Neural progenitor cell (in vitro differentiated cells): ENCODE data around the gene SSC4D. TPM values are rescaled to one million over a fixed set of nuclear protein-coding genes. Genes with fewer than 3 reads are reported as not detected.
"Not testable (repeated sequence)": the region's sequence is repeated elsewhere in the genome, so short reads cannot be mapped to it uniquely, and the experiment has no call there.

Experiments
- DNase-seq: peaks from one replicate; pipeline ENCODE4 v3.0.0-alpha.2; 2016; ENCODE audit warnings: low spot score
- H2AFZ ChIP-seq: fragments of 200-600 bp; sonication (generic); replicated peaks from 2 replicates; pipeline ENCODE4 v1.6.1; 2016; ENCODE audit warnings: antibody characterized with exemption
- H3F3A ChIP-seq: fragments of 200-600 bp; sonication (generic); 2 replicates; pipeline ENCODE4 v1.6.1; 2016; ENCODE audit warnings: antibody characterized with exemption, low read depth
- H3K27ac ChIP-seq: fragments of 200-600 bp; sonication (generic); 2 replicates; pipeline ENCODE4 v1.5.1; 2016; ENCODE audit warnings: mild to moderate bottlenecking
- H3K27me3 ChIP-seq: fragments of 200-600 bp; sonication (generic); 2 replicates; pipeline ENCODE4 v1.6.1; 2016; ENCODE audit warnings: mild to moderate bottlenecking, moderate library complexity
- H3K36me3 ChIP-seq: fragments of 200-600 bp; sonication (generic); 2 replicates; pipeline ENCODE4 v1.5.1; 2016
- H3K4me1 ChIP-seq: fragments of 200-600 bp; sonication (generic); 2 replicates; pipeline ENCODE4 v1.6.1; 2016; ENCODE audit warnings: mixed run types
- H3K4me2 ChIP-seq: fragments of 200-600 bp; sonication (generic); 2 replicates; pipeline ENCODE4 v1.6.1; 2016
- H3K4me3 ChIP-seq: fragments of 200-600 bp; sonication (generic); 2 replicates; pipeline ENCODE4 v1.5.1; 2016
- H3K79me2 ChIP-seq: fragments of 200-600 bp; sonication (generic); 2 replicates; pipeline ENCODE4 v1.6.1; 2016; ENCODE audit warnings: low read depth
- H3K9ac ChIP-seq: fragments of 200-600 bp; sonication (generic); 2 replicates; pipeline ENCODE4 v1.6.1; 2016
- H3K9me3 ChIP-seq: fragments of 200-600 bp; sonication (generic); 2 replicates; pipeline ENCODE4 v1.5.1; 2016; ENCODE audit warnings: low read depth
- H4K20me1 ChIP-seq: fragments of 200-600 bp; sonication (generic); 2 replicates; pipeline ENCODE4 v1.6.1; 2016; ENCODE audit warnings: low read depth
- H3K27ac Mint-ChIP-seq: 3 replicates; pipeline ENCODE4 v1.8.0; 2021; ENCODE audit warnings: mixed read lengths
- H3K27me3 Mint-ChIP-seq: 2 replicates; pipeline ENCODE4 v1.8.0; 2022; ENCODE audit warnings: low read depth, mild to moderate bottlenecking, inconsistent platforms, moderate library complexity, mixed read lengths; ENCODE audit not compliant: insufficient read depth
- H3K36me3 Mint-ChIP-seq: 3 replicates; pipeline ENCODE4 v1.8.0; 2021; ENCODE audit warnings: mixed read lengths
- H3K4me1 Mint-ChIP-seq: 3 replicates; pipeline ENCODE4 v1.8.0; 2021; ENCODE audit warnings: mixed read lengths
- H3K4me3 Mint-ChIP-seq: 3 replicates; pipeline ENCODE4 v1.8.0; 2021; ENCODE audit warnings: mild to moderate bottlenecking, moderate library complexity, mixed read lengths
- H3K9me3 Mint-ChIP-seq: 3 replicates; pipeline ENCODE4 v1.8.0; 2020; ENCODE audit warnings: mixed read lengths
- EZH2phosphoT487 ChIP-seq: fragments of 200-600 bp; sonication (generic); IDR thresholded peaks from 2 replicates; pipeline ENCODE4 v1.6.1; 2017; ENCODE audit warnings: antibody characterized with exemption
- total RNA-seq: library from RNA; depleted of rRNA; stranded (reverse); fragments of >200 nt; gene quantifications from 2 replicates; pipeline ENCODE4 v1.2.3, GENCODE V29; 2015; ENCODE audit warnings: low replicate concordance
- TF ChIP-seq, protein P1 (sequence below): fragments of 200-600 bp; sonication (generic); IDR thresholded peaks from 2 replicates; pipeline ENCODE4 v1.5.1; 2017; ENCODE audit warnings: antibody characterized with exemption, mild to moderate bottlenecking

SSC4D gene
- 0.43 and 6.8 TPM in 2 replicates for total RNA-seq

- H3K9ac ChIP-seq, result no peak within 1 kb of the TSS
Measured at GRCh38 chr7:76409537-76409936, at the start of gene SSC4D. TSS of gene SSC4D (minus strand) at chr7:76409697. CDS start at chr7:76404439, 5,258 bp downstream.

GRCh38 chr7:76458504-76458903 lies 49.0 kb upstream of the SSC4D start:
- H4K20me1 ChIP-seq, H3K27ac Mint-ChIP-seq, H2AFZ ChIP-seq, H3K9me3 Mint-ChIP-seq, H3K36me3 ChIP-seq, H3K9ac ChIP-seq, H3K4me1 Mint-ChIP-seq, H3K79me2 ChIP-seq, H3K4me1 ChIP-seq, DNase-seq, H3K27ac ChIP-seq, H3F3A ChIP-seq, H3K36me3 Mint-ChIP-seq, H3K4me3 Mint-ChIP-seq, H3K27me3 ChIP-seq, H3K4me3 ChIP-seq, H3K4me2 ChIP-seq, H3K27me3 Mint-ChIP-seq, H3K9me3 ChIP-seq: not testable (repeated sequence)

More at GRCh38 chr7:76409537-76409936, at the start of gene SSC4D:
- Histone ChIP-seq H3K36me3 (no peaks in the 10 kb centered on the region), H4K20me1 (no peaks in the 10 kb centered on the region), H2AFZ (peak within 1 kb of the TSS; percentile 75), H3F3A (no peaks in the 10 kb centered on the region), H3K4me3 (peak within 1 kb of the TSS; percentile 33), H3K27ac (no peak within 1 kb of the TSS), H3K9me3 (no peaks in the 10 kb centered on the region), H3K79me2 (no peaks in the 10 kb centered on the region), H3K4me1 (peaks cover 15% of the 10 kb centered on the region), H3K27me3 (no peaks in the 10 kb centered on the region), H3K4me2 (peak within 1 kb of the TSS; percentile 65)
- Mint-ChIP-seq H3K27ac (peak within 1 kb of the TSS; percentile 26), H3K36me3 (no peaks in the 10 kb centered on the region), H3K9me3 (no peaks in the 10 kb centered on the region), H3K27me3 (peaks cover 4% of the 10 kb centered on the region), H3K4me3 (peak within 1 kb of the TSS; percentile 79), H3K4me1 (peaks cover 19% of the 10 kb centered on the region)
- DNase-seq, result peak; percentile 67
- TF ChIP-seq EZH2phosphoT487, result no peak
- TF ChIP-seq, protein P1, sequence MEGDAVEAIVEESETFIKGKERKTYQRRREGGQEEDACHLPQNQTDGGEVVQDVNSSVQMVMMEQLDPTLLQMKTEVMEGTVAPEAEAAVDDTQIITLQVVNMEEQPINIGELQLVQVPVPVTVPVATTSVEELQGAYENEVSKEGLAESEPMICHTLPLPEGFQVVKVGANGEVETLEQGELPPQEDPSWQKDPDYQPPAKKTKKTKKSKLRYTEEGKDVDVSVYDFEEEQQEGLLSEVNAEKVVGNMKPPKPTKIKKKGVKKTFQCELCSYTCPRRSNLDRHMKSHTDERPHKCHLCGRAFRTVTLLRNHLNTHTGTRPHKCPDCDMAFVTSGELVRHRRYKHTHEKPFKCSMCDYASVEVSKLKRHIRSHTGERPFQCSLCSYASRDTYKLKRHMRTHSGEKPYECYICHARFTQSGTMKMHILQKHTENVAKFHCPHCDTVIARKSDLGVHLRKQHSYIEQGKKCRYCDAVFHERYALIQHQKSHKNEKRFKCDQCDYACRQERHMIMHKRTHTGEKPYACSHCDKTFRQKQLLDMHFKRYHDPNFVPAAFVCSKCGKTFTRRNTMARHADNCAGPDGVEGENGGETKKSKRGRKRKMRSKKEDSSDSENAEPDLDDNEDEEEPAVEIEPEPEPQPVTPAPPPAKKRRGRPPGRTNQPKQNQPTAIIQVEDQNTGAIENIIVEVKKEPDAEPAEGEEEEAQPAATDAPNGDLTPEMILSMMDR, result no peak

DNA sequence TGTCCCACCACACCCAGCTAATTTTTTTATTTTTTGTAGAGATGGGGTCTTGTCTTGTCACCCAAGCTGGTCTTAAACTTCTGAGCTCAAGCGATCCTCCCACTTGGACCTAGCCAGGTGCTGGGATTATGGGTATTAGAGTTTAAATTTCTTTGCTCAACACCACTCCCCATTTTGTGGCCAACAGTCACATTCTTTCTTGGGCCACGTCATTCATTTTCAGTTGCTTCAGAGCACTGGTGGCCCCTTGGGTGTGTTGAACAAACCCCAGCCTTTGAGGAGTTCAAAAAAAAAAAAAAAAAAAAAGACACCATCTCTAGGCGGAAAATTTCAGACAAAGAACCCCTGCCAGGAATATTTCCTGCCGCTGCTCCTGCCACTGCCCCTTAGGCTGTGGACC lies 47.5 kb upstream of the SSC4D start:
- DNase-seq, H3K27me3 Mint-ChIP-seq, H3K4me1 Mint-ChIP-seq, H3K36me3 Mint-ChIP-seq, H3K9ac ChIP-seq, H3K27me3 ChIP-seq, H3K36me3 ChIP-seq, H3F3A ChIP-seq, H3K4me3 ChIP-seq, H3K27ac Mint-ChIP-seq, H3K4me1 ChIP-seq, H3K4me3 Mint-ChIP-seq, H3K9me3 Mint-ChIP-seq, H3K9me3 ChIP-seq, H3K27ac ChIP-seq, H3K79me2 ChIP-seq, H2AFZ ChIP-seq, H3K4me2 ChIP-seq, H4K20me1 ChIP-seq: not testable (repeated sequence)

GRCh38 chr7:76445577-76446008 lies 36.1 kb upstream of the SSC4D start:
- not testable (repeated sequence) for H3K9ac ChIP-seq, H3K9me3 Mint-ChIP-seq, DNase-seq, H2AFZ ChIP-seq, H3K4me2 ChIP-seq, H3K27ac ChIP-seq, H3K9me3 ChIP-seq, H3K27ac Mint-ChIP-seq, H3K79me2 ChIP-seq, H3K4me3 ChIP-seq, H4K20me1 ChIP-seq, H3F3A ChIP-seq, H3K4me1 ChIP-seq, H3K27me3 ChIP-seq, H3K36me3 ChIP-seq, H3K4me3 Mint-ChIP-seq, H3K4me1 Mint-ChIP-seq, H3K36me3 Mint-ChIP-seq, H3K27me3 Mint-ChIP-seq

GRCh38 chr7:76443846-76444245 lies 34.3 kb upstream of the SSC4D start:
- DNase-seq, H3K9ac ChIP-seq, H3K36me3 ChIP-seq, H3K4me3 Mint-ChIP-seq, H3K79me2 ChIP-seq, H3K4me1 Mint-ChIP-seq, H3K4me2 ChIP-seq, H3K27ac ChIP-seq, H3K4me1 ChIP-seq, H4K20me1 ChIP-seq, H3F3A ChIP-seq, H3K27me3 ChIP-seq, H3K36me3 Mint-ChIP-seq, H3K9me3 Mint-ChIP-seq, H3K9me3 ChIP-seq, H3K27me3 Mint-ChIP-seq, H3K27ac Mint-ChIP-seq, H2AFZ ChIP-seq, H3K4me3 ChIP-seq: not testable (repeated sequence)

GRCh38 chr7:76442664-76443446 lies 33.4 kb upstream of the SSC4D start:
- not testable (repeated sequence) for H3K9ac ChIP-seq, H3K27me3 ChIP-seq, H2AFZ ChIP-seq, H3K4me3 ChIP-seq, H3K9me3 ChIP-seq, H3K36me3 ChIP-seq, DNase-seq, H3K4me1 Mint-ChIP-seq, H3K4me3 Mint-ChIP-seq, H3K27ac ChIP-seq, H3K27me3 Mint-ChIP-seq, H3K9me3 Mint-ChIP-seq, H3K27ac Mint-ChIP-seq, H3K4me1 ChIP-seq, H3F3A ChIP-seq, H4K20me1 ChIP-seq, H3K79me2 ChIP-seq, H3K4me2 ChIP-seq, H3K36me3 Mint-ChIP-seq

DNA sequence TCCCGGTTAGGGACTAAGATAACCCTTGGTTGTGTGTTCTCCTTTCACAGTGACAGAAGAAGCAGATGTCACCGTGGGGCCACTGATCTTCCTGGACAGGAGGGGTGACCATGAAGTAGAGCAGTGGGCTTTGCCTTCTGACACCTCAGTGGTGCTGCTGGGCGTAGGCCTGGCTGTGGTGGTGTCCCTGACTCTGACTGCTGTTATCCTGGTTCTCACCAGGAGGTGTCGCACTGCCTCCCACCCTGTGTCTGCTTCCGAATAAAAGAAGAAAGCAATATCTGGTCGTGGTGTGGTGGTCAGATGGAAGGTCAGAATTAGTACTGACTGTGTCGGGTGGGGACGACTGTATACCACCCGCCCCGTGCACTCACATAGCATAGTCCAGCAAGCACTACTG lies 32.3 kb upstream of the SSC4D start:
- H3K9ac ChIP-seq, H3K4me1 ChIP-seq, H3K4me3 Mint-ChIP-seq, H3K27ac ChIP-seq, H3K4me2 ChIP-seq, H3K27me3 Mint-ChIP-seq, DNase-seq, H3K9me3 ChIP-seq, H3K4me1 Mint-ChIP-seq, H3K9me3 Mint-ChIP-seq, H3K79me2 ChIP-seq, H3K4me3 ChIP-seq, H3F3A ChIP-seq, H3K27ac Mint-ChIP-seq, H3K36me3 ChIP-seq, H2AFZ ChIP-seq, H3K36me3 Mint-ChIP-seq, H3K27me3 ChIP-seq, H4K20me1 ChIP-seq: not testable (repeated sequence)
